Memory B cell (primary cell): ENCODE data around the gene PRSS37.
"Not testable (repeated sequence)": the region's sequence is repeated elsewhere in the genome, so short reads cannot be mapped to it uniquely, and the experiment has no call there.

Source experiments
- ATAC-seq: fragments of 150-1000 bp; cut with Tn5 transposase; 2 replicates; pipeline ENCODE4 v1.10.0; 2021; ENCODE audit warnings: low read depth, mild to moderate bottlenecking, moderate library complexity
- DNase-seq, 2 donors: peaks; one replicate each; pipeline ENCODE4 v3.0.0; 2022; ENCODE audit warnings: low spot score in 2 of 2
- H3K27ac Mint-ChIP-seq: one replicate; pipeline ENCODE4 v1.8.0; 2022; ENCODE audit warnings: mild to moderate bottlenecking, moderate library complexity, mixed read lengths
- H3K27me3 Mint-ChIP-seq: one replicate; pipeline ENCODE4 v1.8.0; 2022; ENCODE audit warnings: mixed read lengths
- H3K36me3 Mint-ChIP-seq: one replicate; pipeline ENCODE4 v1.8.0; 2022; ENCODE audit warnings: mild to moderate bottlenecking, mixed read lengths
- H3K4me1 Mint-ChIP-seq: one replicate; pipeline ENCODE4 v1.8.0; 2022; ENCODE audit warnings: mixed read lengths
- H3K4me3 Mint-ChIP-seq: one replicate; pipeline ENCODE4 v1.8.0; 2022; ENCODE audit warnings: mild to moderate bottlenecking, moderate library complexity, mixed read lengths
- H3K9me3 Mint-ChIP-seq: one replicate; pipeline ENCODE4 v1.8.0; 2022; ENCODE audit warnings: mixed read lengths

PRSS37 gene

GRCh38 chr7:141842904-141843303, 1.6 kb upstream of the PRSS37 start:
- Mint-ChIP-seq H3K4me3 (no peak overlapping the region), H3K4me1 (no peaks in the 10 kb centered on the region), H3K36me3 (no peaks in the 10 kb centered on the region), H3K9me3 (no peaks in the 10 kb centered on the region), H3K27ac (no peak overlapping the region), H3K27me3 (no peaks in the 10 kb centered on the region)
- no peak for DNase-seq
- ATAC-seq, result no peak

DNA sequence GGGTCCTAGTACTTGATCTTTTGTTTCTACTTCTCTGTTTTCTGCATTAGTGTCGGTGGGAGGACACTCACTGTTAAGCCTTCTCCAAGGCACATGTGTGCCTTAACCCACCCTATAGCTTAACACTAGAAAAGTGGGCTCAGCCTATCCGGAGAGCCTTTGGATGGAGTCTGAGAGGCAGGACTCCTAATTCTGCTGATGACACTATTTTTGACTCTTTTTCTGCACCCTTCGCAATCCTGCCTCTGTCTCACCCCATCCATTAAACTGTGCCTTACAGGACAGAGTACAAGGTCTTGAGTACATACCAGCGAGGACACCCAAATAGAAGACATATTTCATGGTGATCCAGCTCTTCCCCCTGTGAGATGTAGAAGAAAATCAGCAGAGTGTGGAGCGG, 577 bp downstream of the PRSS37 start:
- Mint-ChIP-seq H3K27ac (no peak overlapping the region), H3K36me3 (no peaks in the 10 kb centered on the region), H3K9me3 (no peaks in the 10 kb centered on the region), H3K27me3 (no peaks in the 10 kb centered on the region), H3K4me1 (no peaks in the 10 kb centered on the region), H3K4me3 (no peak overlapping the region)
- ATAC-seq (no peak), DNase-seq (no peak)

DNA sequence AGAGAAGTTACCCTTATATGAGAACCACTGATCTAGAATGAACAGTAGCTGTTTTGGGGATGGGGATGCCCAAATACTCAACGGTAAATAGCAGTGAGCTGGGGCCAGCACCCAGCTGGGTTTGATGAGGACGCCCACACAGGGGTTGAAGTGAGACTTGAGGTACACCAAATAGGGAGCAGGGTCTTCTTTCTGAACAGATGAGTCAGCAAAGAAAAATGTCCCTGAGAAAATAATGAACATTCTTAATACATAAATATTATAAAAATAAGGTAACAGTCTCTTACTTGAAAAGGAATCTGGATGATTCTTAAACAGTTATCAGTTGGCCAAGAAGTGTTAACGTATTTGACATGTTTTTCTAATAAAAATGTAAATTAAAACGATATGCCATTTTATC, 2.0 kb downstream of the PRSS37 start:
- ATAC-seq (no peak), DNase-seq (no peak)
- Mint-ChIP-seq H3K9me3 (no peaks in the 10 kb centered on the region), H3K27me3 (no peaks in the 10 kb centered on the region), H3K36me3 (no peaks in the 10 kb centered on the region), H3K4me3 (no peak overlapping the region), H3K27ac (no peak overlapping the region), H3K4me1 (no peaks in the 10 kb centered on the region)

DNA sequence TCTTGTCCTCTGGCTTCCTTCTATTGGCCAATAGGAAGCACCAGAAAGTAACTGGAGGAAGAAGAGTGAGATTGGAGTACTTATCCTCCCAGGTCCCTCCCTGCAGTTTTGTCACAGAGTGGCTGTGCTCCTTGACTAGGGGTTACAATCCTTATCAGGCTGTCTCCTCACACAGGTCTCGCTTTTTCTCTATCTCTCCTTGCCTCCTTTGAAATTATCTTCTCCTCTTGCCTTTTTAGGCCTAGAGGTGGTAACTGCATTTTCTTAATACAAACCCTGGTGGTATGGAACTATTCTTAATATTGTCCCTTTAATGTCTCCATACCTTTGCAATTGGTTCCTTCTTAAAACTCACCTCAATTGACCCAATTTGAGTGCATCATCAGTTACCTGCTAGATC, 2.7 kb downstream of the PRSS37 start:
- Mint-ChIP-seq H3K36me3 (no peaks in the 10 kb centered on the region), H3K4me1 (no peaks in the 10 kb centered on the region), H3K9me3 (no peaks in the 10 kb centered on the region), H3K27ac (no peak overlapping the region), H3K4me3 (no peak overlapping the region), H3K27me3 (no peaks in the 10 kb centered on the region)
- no peak for ATAC-seq
- DNase-seq, result no peak

- DNase-seq (no peak), ATAC-seq (no peak)
- H3K9me3 Mint-ChIP-seq, result no peaks in the 10 kb centered on the region
- no peaks in the 10 kb centered on the region for H3K36me3 Mint-ChIP-seq
- H3K27me3 Mint-ChIP-seq, result no peaks in the 10 kb centered on the region
- no peak overlapping the region for H3K27ac Mint-ChIP-seq
- H3K4me1 Mint-ChIP-seq, result no peaks in the 10 kb centered on the region
- no peak overlapping the region for H3K4me3 Mint-ChIP-seq
Measured at GRCh38 chr7:141837683-141838082, 3.6 kb downstream of the PRSS37 start.

DNA sequence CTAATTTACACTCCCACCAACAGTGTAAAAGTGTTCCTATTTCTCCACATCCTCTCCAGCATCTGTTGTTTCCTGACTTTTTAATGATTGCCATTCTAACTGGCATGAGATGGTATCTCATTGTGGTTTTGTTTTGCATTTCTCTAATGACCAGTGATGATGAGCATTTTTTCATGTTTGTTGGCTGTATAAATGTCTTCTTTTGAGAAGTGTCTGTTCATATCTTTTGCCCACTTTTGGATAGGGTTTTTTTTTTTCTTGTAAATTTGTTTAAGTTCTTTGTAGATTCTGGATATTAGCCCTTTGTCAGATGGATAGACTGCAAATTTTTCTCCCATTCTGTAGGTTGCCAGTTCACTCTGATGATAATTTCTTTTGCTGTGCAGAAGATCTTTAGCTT, 18.9 kb downstream of the PRSS37 start:
- Mint-ChIP-seq H3K9me3 (peaks cover 21% of the 10 kb centered on the region), H3K36me3 (peaks cover 29% of the 10 kb centered on the region)
- not testable (repeated sequence) for H3K4me1 Mint-ChIP-seq, DNase-seq, ATAC-seq, H3K27ac Mint-ChIP-seq, H3K27me3 Mint-ChIP-seq, H3K4me3 Mint-ChIP-seq

- Mint-ChIP-seq H3K4me3 (no peak overlapping the region), H3K4me1 (no peaks in the 10 kb centered on the region), H3K27me3 (no peaks in the 10 kb centered on the region), H3K36me3 (peaks cover 29% of the 10 kb centered on the region), H3K9me3 (peaks cover 22% of the 10 kb centered on the region), H3K27ac (no peak overlapping the region)
- no peak for DNase-seq
- no peak for ATAC-seq
Measured at GRCh38 chr7:141820067-141820466, 21.2 kb downstream of the PRSS37 start.

GRCh38 chr7:141792526-141792925, 48.8 kb downstream of the PRSS37 start:
- ATAC-seq, result no peak

DNA sequence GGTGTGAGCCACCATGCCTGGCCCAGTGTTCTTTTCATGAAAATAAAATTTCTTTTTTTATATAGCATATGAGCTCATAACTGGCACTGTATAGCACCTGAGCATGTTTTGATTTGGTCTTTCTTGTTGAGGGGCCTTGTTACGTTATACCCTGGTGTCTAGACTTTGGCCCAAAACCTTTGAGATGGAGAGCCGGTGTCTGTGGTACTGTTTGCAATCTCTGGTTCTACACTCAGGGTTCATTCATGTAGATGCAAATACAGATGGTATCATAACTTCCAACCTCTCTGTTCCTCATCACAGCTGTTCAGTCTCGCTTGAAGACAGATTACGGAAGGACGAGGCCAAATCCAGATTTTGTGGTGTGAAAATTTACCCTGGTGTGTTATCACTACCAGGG, 51.4 kb downstream of the PRSS37 start, which contains the start of gene TAS2R5:
TAS2R5 (plus strand) TSS at position 301 of the 400 bp plus-strand sequence. CDS start 145 bp downstream, outside the sequence.
- Mint-ChIP-seq H3K4me1 (peaks cover 2% of the 10 kb centered on the region), H3K36me3 (peaks cover 23% of the 10 kb centered on the region), H3K27ac (no peak within 1 kb of the TSS), H3K4me3 (no peak within 1 kb of the TSS), H3K27me3 (no peaks in the 10 kb centered on the region), H3K9me3 (no peaks in the 10 kb centered on the region)
- DNase-seq (no peak), ATAC-seq (no peak)

More at GRCh38 chr7:141792526-141792925, 48.8 kb downstream of the PRSS37 start:
- H3K27ac Mint-ChIP-seq, result no peak overlapping the region
- DNase-seq, result no peak
- no peak overlapping the region for H3K4me3 Mint-ChIP-seq
- no peaks in the 10 kb centered on the region for H3K27me3 Mint-ChIP-seq
- no peaks in the 10 kb centered on the region for H3K9me3 Mint-ChIP-seq
- no peaks in the 10 kb centered on the region for H3K4me1 Mint-ChIP-seq
- peaks cover 31% of the 10 kb centered on the region for H3K36me3 Mint-ChIP-seq

GRCh38 chr7:141788296-141788695, 53.0 kb downstream of the PRSS37 start:
- H3K36me3 Mint-ChIP-seq, result peaks cover 18% of the 10 kb centered on the region
- H3K9me3 Mint-ChIP-seq, result no peaks in the 10 kb centered on the region
- DNase-seq, result no peak
- no peak for ATAC-seq
- H3K27ac Mint-ChIP-seq, result no peak overlapping the region
- H3K4me3 Mint-ChIP-seq, result no peak overlapping the region
- H3K27me3 Mint-ChIP-seq, result no peaks in the 10 kb centered on the region
- H3K4me1 Mint-ChIP-seq, result peaks cover 2% of the 10 kb centered on the region
